Epithelial cell of umbilical artery (primary cell): ENCODE measurements around the gene EPHA3. TPM values are rescaled to one million over a fixed set of nuclear protein-coding genes. Genes with fewer than 3 reads are reported as not detected.

Experiments
- total RNA-seq: library from RNA; depleted of rRNA; stranded (reverse); fragments of >200 nt; gene quantifications from 2 replicates; pipeline ENCODE4 v1.2.3, GENCODE V29; 2014

Gene EPHA3
- total RNA-seq, result 0.15 TPM in 1 of 2 replicates, not detected in the other

DNA sequence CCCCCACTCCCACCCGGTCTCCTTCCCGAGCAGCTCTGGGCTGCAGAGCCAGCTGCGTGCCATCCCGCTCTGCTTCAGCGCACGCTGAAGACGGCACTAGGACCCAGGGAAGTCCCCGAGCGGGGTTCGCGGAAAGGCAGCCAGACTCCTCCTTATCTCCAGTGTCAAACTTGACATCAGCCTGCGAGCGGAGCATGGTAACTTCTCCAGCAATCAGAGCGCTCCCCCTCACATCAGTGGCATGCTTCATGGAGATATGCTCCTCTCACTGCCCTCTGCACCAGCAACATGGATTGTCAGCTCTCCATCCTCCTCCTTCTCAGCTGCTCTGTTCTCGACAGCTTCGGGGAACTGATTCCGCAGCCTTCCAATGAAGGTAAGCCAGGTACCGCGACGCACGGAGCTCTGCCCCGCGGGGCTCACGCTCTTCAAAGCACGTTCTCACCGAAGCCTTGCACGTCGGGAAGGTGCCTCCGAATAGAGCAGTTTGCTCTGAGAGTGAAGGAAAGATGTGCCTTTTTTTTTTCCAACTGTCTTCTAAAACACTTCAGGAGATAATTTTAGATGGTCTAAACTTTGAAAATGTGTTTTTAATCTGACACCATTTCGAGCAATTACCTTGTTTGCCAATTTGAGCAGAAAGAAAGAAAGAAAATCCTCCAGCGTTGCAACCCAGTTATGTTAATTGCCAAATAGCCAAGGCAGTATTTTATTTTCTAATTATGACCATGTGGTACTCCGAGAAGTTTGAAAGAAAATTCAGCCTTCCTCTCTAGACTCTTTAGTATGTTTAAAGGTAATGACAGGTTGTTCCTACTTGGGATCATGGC, at the start of gene EPHA3:
Gene EPHA3, plus strand, starts transcription at position 161 of the 830 bp plus-strand sequence. Its CDS starts 128 bp downstream, at position 289.

